Measurements from ENCODE around the gene MYL1. TPM values are rescaled to one million over a fixed set of nuclear protein-coding genes. Genes with fewer than 3 reads are reported as not detected.

The MYL1 gene
- total and polyA plus RNA-seq, 2 donors (not counting 1 experiment from before 2014, with no cell fraction given), result not detected

GRCh38 chr2:210309548-210310233 lies 5.3 kb downstream of the MYL1 start:
- no peak for DNase-seq
- no peaks in the 10 kb centered on the region for H3K27me3 ChIP-seq (replicated peaks in 1 of 4; ENCODE audit: control extremely low read depth in 1 of 4, control insufficient read depth in 3 of 4, insufficient read depth in 4 of 4, low read length in 3 of 4)
- H2AFZ ChIP-seq (ENCODE audit: insufficient read depth, low read depth, low read length, poor library complexity, severe bottlenecking), result no peak overlapping the region
- no peak overlapping the region for H3K4me2 ChIP-seq (replicated peaks; ENCODE audit: low read depth, low read length, poor library complexity, severe bottlenecking)
- H3K4me3 Mint-ChIP-seq, result no peak overlapping the region
- H3K9me3 ChIP-seq (ENCODE audit: control extremely low read depth in 1 of 3, control insufficient read depth in 2 of 3, insufficient read depth in 1 of 3, low read length in 2 of 3), result no peaks in the 10 kb centered on the region
- no peak overlapping the region for H3K27ac ChIP-seq (ENCODE audit: low read length in 2 of 2)
- POLR2A ChIA-PET, result no interaction called here
- peaks cover 3% of the 10 kb centered on the region for H3K27me3 Mint-ChIP-seq
- no peaks in the 10 kb centered on the region for H3K9me3 Mint-ChIP-seq (ENCODE audit: insufficient read depth)
- H3K4me3 ChIP-seq (ENCODE audit: control extremely low read depth in 1 of 5, extremely low read depth in 1 of 5, insufficient read depth in 1 of 5, low read depth in 2 of 5, low read length in 4 of 5), result no peak overlapping the region
- intact Hi-C loops (cut with micrococcal nuclease), result no loop called here
- no peak overlapping the region for H3K9ac ChIP-seq (ENCODE audit: low read length)
- no peaks in the 10 kb centered on the region for H3K4me1 ChIP-seq (ENCODE audit: control insufficient read depth in 2 of 2, insufficient read depth in 2 of 2, low read length in 2 of 2)
- CTCF ChIA-PET, result no interaction called here
- no CpG with 5 or more reads among the region's 1 CpG for WGBS (ENCODE audit: insufficient coverage)
- no peaks in the 10 kb centered on the region for H4K20me1 ChIP-seq (ENCODE audit: control insufficient read depth, insufficient read depth, low read length, poor library complexity, severe bottlenecking)
- no peaks in the 10 kb centered on the region for H3K36me3 ChIP-seq (replicated peaks in 1 of 2; ENCODE audit: control extremely low read depth in 1 of 2, control insufficient read depth in 1 of 2, extremely low read depth in 1 of 2, insufficient read depth in 2 of 2, low read length in 1 of 2)
- TF ChIP-seq CTCF (IDR thresholded peaks at IDR 0.05) (no peak), EZH2 (IDR thresholded peaks at IDR 0.05; ENCODE audit: borderline replicate concordance, insufficient read depth, low read depth, low read length, poor library complexity, severe bottlenecking) (no peak)
- H3K4me1 Mint-ChIP-seq, result no peaks in the 10 kb centered on the region
- no peak for ATAC-seq (ENCODE audit: low read depth)
- H3K27ac Mint-ChIP-seq, result no peak overlapping the region
- H3K79me2 ChIP-seq (ENCODE audit: control insufficient read depth, insufficient read depth, low read length), result no peaks in the 10 kb centered on the region

- Histone ChIP-seq H3K27ac (ENCODE audit: low read length in 2 of 2) (no peak overlapping the region), H3K79me2 (ENCODE audit: control insufficient read depth, insufficient read depth, low read length) (no peaks in the 10 kb centered on the region), H3K4me3 (ENCODE audit: control extremely low read depth in 1 of 5, extremely low read depth in 1 of 5, insufficient read depth in 1 of 5, low read depth in 2 of 5, low read length in 4 of 5) (no peak overlapping the region), H3K4me2 (replicated peaks; ENCODE audit: low read depth, low read length, poor library complexity, severe bottlenecking) (no peak overlapping the region), H3K9me3 (ENCODE audit: control extremely low read depth in 1 of 3, control insufficient read depth in 2 of 3, insufficient read depth in 1 of 3, low read length in 2 of 3) (peaks cover 0 to 1% (median 0%) of the 10 kb centered on the region in 3 donors), H3K9ac (ENCODE audit: low read length) (no peak overlapping the region), H4K20me1 (ENCODE audit: control insufficient read depth, insufficient read depth, low read length, poor library complexity, severe bottlenecking) (no peaks in the 10 kb centered on the region), H3K4me1 (ENCODE audit: control insufficient read depth in 2 of 2, insufficient read depth in 2 of 2, low read length in 2 of 2) (no peaks in the 10 kb centered on the region), H3K36me3 (replicated peaks in 1 of 2; ENCODE audit: control extremely low read depth in 1 of 2, control insufficient read depth in 1 of 2, extremely low read depth in 1 of 2, insufficient read depth in 2 of 2, low read length in 1 of 2) (no peaks in the 10 kb centered on the region), H2AFZ (ENCODE audit: insufficient read depth, low read depth, low read length, poor library complexity, severe bottlenecking) (no peak overlapping the region), H3K27me3 (replicated peaks in 1 of 4; ENCODE audit: control extremely low read depth in 1 of 4, control insufficient read depth in 3 of 4, insufficient read depth in 4 of 4, low read length in 3 of 4) (no peaks in the 10 kb centered on the region)
- H3K27ac Mint-ChIP-seq, result no peak overlapping the region
- H3K9me3 Mint-ChIP-seq (ENCODE audit: insufficient read depth), result no peaks in the 10 kb centered on the region
- ChIA-PET POLR2A (no interaction called here), CTCF (no interaction called here)
- intact Hi-C loops (cut with micrococcal nuclease), result no loop called here
- 92% methylated on average over 2 of the region's 3 CpGs for WGBS (ENCODE audit: insufficient coverage)
- DNase-seq (no peak), ATAC-seq (ENCODE audit: low read depth) (no peak)
- H3K4me1 Mint-ChIP-seq, result no peaks in the 10 kb centered on the region
- H3K4me3 Mint-ChIP-seq, result no peak overlapping the region
- no peaks in the 10 kb centered on the region for H3K27me3 Mint-ChIP-seq
- TF ChIP-seq EZH2 (IDR thresholded peaks at IDR 0.05; ENCODE audit: borderline replicate concordance, insufficient read depth, low read depth, low read length, poor library complexity, severe bottlenecking), result no peak
- no peak for TF ChIP-seq CTCF (IDR thresholded peaks at IDR 0.05)
These were observed 11.5 kb downstream of the MYL1 start for GRCh38 chr2:210303498-210303897.

All from B cell (primary cell).